ENCODE data around the gene CCNJL.
A peak's percentile ranks its signal among the peaks of the same experiment; 100 is the strongest.

Gene CCNJL, protein sequence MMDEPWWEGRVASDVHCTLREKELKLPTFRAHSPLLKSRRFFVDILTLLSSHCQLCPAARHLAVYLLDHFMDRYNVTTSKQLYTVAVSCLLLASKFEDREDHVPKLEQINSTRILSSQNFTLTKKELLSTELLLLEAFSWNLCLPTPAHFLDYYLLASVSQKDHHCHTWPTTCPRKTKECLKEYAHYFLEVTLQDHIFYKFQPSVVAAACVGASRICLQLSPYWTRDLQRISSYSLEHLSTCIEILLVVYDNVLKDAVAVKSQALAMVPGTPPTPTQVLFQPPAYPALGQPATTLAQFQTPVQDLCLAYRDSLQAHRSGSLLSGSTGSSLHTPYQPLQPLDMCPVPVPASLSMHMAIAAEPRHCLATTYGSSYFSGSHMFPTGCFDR

GRCh38 chr5:160312134-160312959, at the start of gene CCNJL:
Gene CCNJL (minus strand): TSS chr5:160312564. CDS start chr5:160311923, 641 bp downstream.
- peaks cover 37% of the 10 kb centered on the region for H3K27me3 ChIP-seq (ENCODE audit: insufficient read depth, low read length)
- H3K79me2 ChIP-seq (ENCODE audit: control insufficient read depth, insufficient read depth, low read length, unreplicated experiment), result no peaks in the 10 kb centered on the region
- no peaks in the 10 kb centered on the region for H3K36me3 ChIP-seq (ENCODE audit: insufficient read depth, low read length)
- H3K4me1 ChIP-seq (ENCODE audit: control insufficient read depth, insufficient read depth, low read length, unreplicated experiment), result peaks cover 6% of the 10 kb centered on the region
- H2AFZ ChIP-seq (ENCODE audit: low read length, unreplicated experiment), result peak within 1 kb of the TSS; percentile 68
- H3K27ac ChIP-seq (ENCODE audit: low read depth, low read length), result no peak within 1 kb of the TSS
- peak within 1 kb of the TSS; percentile 78 for H3K4me3 ChIP-seq (ENCODE audit: low read depth, low read length)

GRCh38 chr5:160361624-160362228, 49.4 kb upstream of the CCNJL start:
- no peaks in the 10 kb centered on the region for H3K4me1 ChIP-seq (ENCODE audit: control insufficient read depth, insufficient read depth, low read length, unreplicated experiment)
- no peaks in the 10 kb centered on the region for H3K79me2 ChIP-seq (ENCODE audit: control insufficient read depth, insufficient read depth, low read length, unreplicated experiment)
- no peaks in the 10 kb centered on the region for H3K36me3 ChIP-seq (ENCODE audit: insufficient read depth, low read length)
- no peak overlapping the region for H3K27ac ChIP-seq (ENCODE audit: low read depth, low read length)
- H3K4me3 ChIP-seq (ENCODE audit: low read depth, low read length), result no peak overlapping the region
- H2AFZ ChIP-seq (ENCODE audit: low read length, unreplicated experiment), result no peak overlapping the region
- no peaks in the 10 kb centered on the region for H3K27me3 ChIP-seq (ENCODE audit: insufficient read depth, low read length)

DNA sequence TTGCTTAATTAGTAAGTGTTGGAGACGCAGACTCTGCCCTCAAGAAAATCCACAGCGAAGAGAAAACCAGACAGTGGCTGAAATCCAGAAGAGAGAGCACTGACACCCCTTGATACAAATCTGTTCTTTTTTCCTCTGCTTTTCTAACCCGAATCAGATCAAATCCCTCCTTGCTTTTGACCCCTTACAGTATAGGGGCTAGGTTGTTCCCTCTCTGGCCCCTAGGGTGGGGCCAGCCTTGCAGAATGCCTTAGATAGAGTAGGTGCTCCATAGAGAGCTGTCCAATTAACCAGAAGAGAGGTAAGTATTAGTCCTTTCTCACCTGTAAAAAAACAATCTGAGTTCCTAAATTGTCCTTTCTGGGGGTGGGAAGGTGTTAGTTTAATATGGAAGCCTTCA, 47.9 kb upstream of the CCNJL start:
- H3K27me3 ChIP-seq (ENCODE audit: insufficient read depth, low read length), result no peaks in the 10 kb centered on the region
- no peaks in the 10 kb centered on the region for H3K4me1 ChIP-seq (ENCODE audit: control insufficient read depth, insufficient read depth, low read length, unreplicated experiment)
- H2AFZ ChIP-seq (ENCODE audit: low read length, unreplicated experiment), result no peak overlapping the region
- no peaks in the 10 kb centered on the region for H3K79me2 ChIP-seq (ENCODE audit: control insufficient read depth, insufficient read depth, low read length, unreplicated experiment)
- no peak overlapping the region for H3K4me3 ChIP-seq (ENCODE audit: low read depth, low read length)
- no peaks in the 10 kb centered on the region for H3K36me3 ChIP-seq (ENCODE audit: insufficient read depth, low read length)
- H3K27ac ChIP-seq (ENCODE audit: low read depth, low read length), result no peak overlapping the region

GRCh38 chr5:160359816-160360215, 47.5 kb upstream of the CCNJL start:
- no peak overlapping the region for H3K27ac ChIP-seq (ENCODE audit: low read depth, low read length)
- no peaks in the 10 kb centered on the region for H3K36me3 ChIP-seq (ENCODE audit: insufficient read depth, low read length)
- H2AFZ ChIP-seq (ENCODE audit: low read length, unreplicated experiment), result no peak overlapping the region
- H3K4me1 ChIP-seq (ENCODE audit: control insufficient read depth, insufficient read depth, low read length, unreplicated experiment), result no peaks in the 10 kb centered on the region
- H3K27me3 ChIP-seq (ENCODE audit: insufficient read depth, low read length), result no peaks in the 10 kb centered on the region
- no peak overlapping the region for H3K4me3 ChIP-seq (ENCODE audit: low read depth, low read length)
- no peaks in the 10 kb centered on the region for H3K79me2 ChIP-seq (ENCODE audit: control insufficient read depth, insufficient read depth, low read length, unreplicated experiment)

GRCh38 chr5:160359242-160359641, 46.9 kb upstream of the CCNJL start:
- H3K4me1 ChIP-seq (ENCODE audit: control insufficient read depth, insufficient read depth, low read length, unreplicated experiment), result no peaks in the 10 kb centered on the region
- H3K79me2 ChIP-seq (ENCODE audit: control insufficient read depth, insufficient read depth, low read length, unreplicated experiment), result no peaks in the 10 kb centered on the region
- no peak overlapping the region for H3K4me3 ChIP-seq (ENCODE audit: low read depth, low read length)
- H3K27me3 ChIP-seq (ENCODE audit: insufficient read depth, low read length), result no peaks in the 10 kb centered on the region
- no peaks in the 10 kb centered on the region for H3K36me3 ChIP-seq (ENCODE audit: insufficient read depth, low read length)
- H3K27ac ChIP-seq (ENCODE audit: low read depth, low read length), result no peak overlapping the region
- H2AFZ ChIP-seq (ENCODE audit: low read length, unreplicated experiment), result no peak overlapping the region

DNA sequence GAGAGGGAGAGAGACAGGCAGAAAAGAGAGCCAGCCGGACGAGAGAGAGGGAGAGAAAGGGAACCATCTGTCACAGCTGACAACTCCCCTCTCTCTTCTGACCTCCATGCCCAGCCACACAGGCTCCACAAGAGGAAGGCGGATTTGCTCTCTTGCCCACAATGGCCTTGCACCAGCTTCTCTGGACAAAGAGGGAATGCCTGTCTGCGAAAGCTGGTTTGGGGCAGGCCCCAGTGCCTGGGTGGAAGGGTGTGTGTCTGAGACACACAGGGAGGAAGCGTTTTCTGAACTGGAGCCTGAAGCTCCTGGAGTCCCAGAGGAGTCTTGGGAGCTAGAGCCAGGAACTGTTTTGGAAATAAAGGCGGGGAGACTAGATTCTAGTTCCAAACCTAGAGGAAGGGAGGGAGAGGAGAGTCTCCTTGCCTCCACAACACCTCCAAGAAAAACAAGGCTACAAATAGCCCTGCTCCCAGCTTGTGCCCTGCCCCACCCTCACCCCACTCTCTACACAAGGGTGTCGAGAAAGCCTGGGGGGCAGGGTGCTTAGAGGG, 45.6 kb upstream of the CCNJL start:
- Histone ChIP-seq H3K27me3 (ENCODE audit: insufficient read depth, low read length) (no peaks in the 10 kb centered on the region), H2AFZ (ENCODE audit: low read length, unreplicated experiment) (no peak overlapping the region), H3K4me1 (ENCODE audit: control insufficient read depth, insufficient read depth, low read length, unreplicated experiment) (no peaks in the 10 kb centered on the region), H3K36me3 (ENCODE audit: insufficient read depth, low read length) (no peaks in the 10 kb centered on the region), H3K27ac (ENCODE audit: low read depth, low read length) (no peak overlapping the region), H3K4me3 (ENCODE audit: low read depth, low read length) (no peak overlapping the region), H3K79me2 (ENCODE audit: control insufficient read depth, insufficient read depth, low read length, unreplicated experiment) (no peaks in the 10 kb centered on the region)

GRCh38 chr5:160357394-160357793, 45.0 kb upstream of the CCNJL start:
- Histone ChIP-seq H3K27me3 (ENCODE audit: insufficient read depth, low read length) (no peaks in the 10 kb centered on the region), H3K27ac (ENCODE audit: low read depth, low read length) (no peak overlapping the region), H3K4me3 (ENCODE audit: low read depth, low read length) (no peak overlapping the region), H3K36me3 (ENCODE audit: insufficient read depth, low read length) (no peaks in the 10 kb centered on the region), H2AFZ (ENCODE audit: low read length, unreplicated experiment) (no peak overlapping the region), H3K79me2 (ENCODE audit: control insufficient read depth, insufficient read depth, low read length, unreplicated experiment) (no peaks in the 10 kb centered on the region), H3K4me1 (ENCODE audit: control insufficient read depth, insufficient read depth, low read length, unreplicated experiment) (no peaks in the 10 kb centered on the region)

DNA sequence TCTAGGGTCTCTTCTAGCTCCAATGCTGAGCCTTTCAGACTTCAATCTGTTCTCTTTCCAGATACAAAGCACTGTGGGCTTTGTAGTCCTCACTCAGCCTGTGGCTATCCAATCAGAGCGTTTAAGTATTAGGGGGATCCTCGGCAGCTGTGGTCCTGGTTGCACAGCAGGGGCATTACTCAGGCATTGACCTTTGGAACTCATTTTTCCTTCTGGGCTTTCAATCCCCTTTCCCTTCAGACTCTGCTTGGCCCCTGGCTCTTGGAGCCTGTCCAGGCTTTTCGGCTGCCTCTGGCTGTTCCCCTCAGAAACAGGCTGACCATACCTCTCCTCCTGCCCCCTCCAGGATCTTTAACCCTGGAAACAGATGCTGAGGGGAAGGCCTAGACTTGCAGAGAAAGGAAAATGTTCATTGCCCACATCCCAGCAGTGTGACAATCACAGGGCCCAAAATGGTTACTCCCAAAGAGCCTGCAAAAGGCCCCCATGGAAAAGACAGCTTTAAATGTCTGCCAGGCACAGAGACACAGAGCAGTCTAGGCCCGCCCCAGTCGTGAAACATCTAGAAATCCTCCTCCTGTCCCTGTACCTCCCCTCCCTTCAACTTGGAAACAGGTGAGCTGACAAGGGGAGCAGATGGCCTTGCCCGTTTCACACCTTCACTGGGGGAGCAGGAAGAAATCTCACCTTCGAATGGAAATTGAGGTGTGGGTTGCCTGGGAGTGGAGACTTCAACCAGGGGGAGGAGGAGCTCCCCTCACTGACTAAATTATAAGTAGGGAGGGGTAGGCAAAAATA, 44.4 kb upstream of the CCNJL start:
- H3K4me3 ChIP-seq (ENCODE audit: low read depth, low read length), result no peak overlapping the region
- H2AFZ ChIP-seq (ENCODE audit: low read length, unreplicated experiment), result no peak overlapping the region
- H3K27ac ChIP-seq (ENCODE audit: low read depth, low read length), result no peak overlapping the region

GRCh38 chr5:160354666-160355065, 42.3 kb upstream of the CCNJL start:
- Histone ChIP-seq H3K27me3 (ENCODE audit: insufficient read depth, low read length) (no peaks in the 10 kb centered on the region), H2AFZ (ENCODE audit: low read length, unreplicated experiment) (no peak overlapping the region), H3K4me3 (ENCODE audit: low read depth, low read length) (no peak overlapping the region), H3K4me1 (ENCODE audit: control insufficient read depth, insufficient read depth, low read length, unreplicated experiment) (no peaks in the 10 kb centered on the region), H3K79me2 (ENCODE audit: control insufficient read depth, insufficient read depth, low read length, unreplicated experiment) (no peaks in the 10 kb centered on the region), H3K27ac (ENCODE audit: low read depth, low read length) (no peak overlapping the region), H3K36me3 (ENCODE audit: insufficient read depth, low read length) (no peaks in the 10 kb centered on the region)

More for the DNA sequence above, 44.4 kb upstream of the CCNJL start:
- Histone ChIP-seq H3K36me3 (ENCODE audit: insufficient read depth, low read length) (no peaks in the 10 kb centered on the region), H3K79me2 (ENCODE audit: control insufficient read depth, insufficient read depth, low read length, unreplicated experiment) (no peaks in the 10 kb centered on the region), H3K27me3 (ENCODE audit: insufficient read depth, low read length) (no peaks in the 10 kb centered on the region), H3K4me1 (ENCODE audit: control insufficient read depth, insufficient read depth, low read length, unreplicated experiment) (no peaks in the 10 kb centered on the region)

DNA sequence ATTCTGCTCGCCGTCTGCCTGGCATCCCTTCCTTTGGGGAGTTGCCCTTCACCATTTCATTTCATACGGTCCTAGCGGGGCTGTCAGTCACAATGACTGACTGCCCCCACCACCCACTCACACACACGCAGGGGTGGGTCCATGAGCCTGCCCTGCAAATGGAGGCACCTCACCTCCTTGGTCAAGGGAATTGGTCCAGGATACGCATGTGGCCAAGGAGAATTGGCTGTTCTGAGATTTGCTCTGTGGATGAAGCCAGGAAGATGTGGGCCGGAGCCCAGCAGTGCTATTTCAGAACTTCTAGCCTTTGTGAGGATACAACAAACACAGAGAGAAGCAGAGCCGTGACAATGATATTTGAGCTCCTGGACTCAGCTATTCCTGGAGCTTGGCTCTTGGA, 41.0 kb upstream of the CCNJL start:
- no peaks in the 10 kb centered on the region for H3K27me3 ChIP-seq (ENCODE audit: insufficient read depth, low read length)
- no peaks in the 10 kb centered on the region for H3K79me2 ChIP-seq (ENCODE audit: control insufficient read depth, insufficient read depth, low read length, unreplicated experiment)
- no peak overlapping the region for H3K27ac ChIP-seq (ENCODE audit: low read depth, low read length)
- no peak overlapping the region for H3K4me3 ChIP-seq (ENCODE audit: low read depth, low read length)
- H3K36me3 ChIP-seq (ENCODE audit: insufficient read depth, low read length), result no peaks in the 10 kb centered on the region
- H2AFZ ChIP-seq (ENCODE audit: low read length, unreplicated experiment), result no peak overlapping the region
- H3K4me1 ChIP-seq (ENCODE audit: control insufficient read depth, insufficient read depth, low read length, unreplicated experiment), result no peaks in the 10 kb centered on the region
